Measurements from ENCODE around the gene HOXB4.
"Not testable (repeated sequence)": the region's sequence is repeated elsewhere in the genome, so short reads cannot be mapped to it uniquely, and the experiment has no call there.

The HOXB4 gene

GRCh38 chr17:48546137-48546923, 31.8 kb downstream of the HOXB4 start:
- no peak for DNase-seq

GRCh38 chr17:48545539-48545938, 32.6 kb downstream of the HOXB4 start:
- no peak for DNase-seq

GRCh38 chr17:48545022-48545375, 33.2 kb downstream of the HOXB4 start, which contains the start of gene HOXB2:
Gene HOXB2, minus strand, starts transcription at chr17:48545109. Its CDS starts 198 bp downstream, at chr17:48544911.
- DNase-seq, result no peak

GRCh38 chr17:48544349-48545021, 33.7 kb downstream of the HOXB4 start:
- no peak for DNase-seq

- no peak for DNase-seq
Measured at GRCh38 chr17:48543854-48544348, 34.2 kb downstream of the HOXB4 start.

- no peak for DNase-seq
Measured at GRCh38 chr17:48543107-48543853, 34.9 kb downstream of the HOXB4 start.

- DNase-seq, result no peak
Measured at GRCh38 chr17:48542698-48543106, 35.4 kb downstream of the HOXB4 start.

GRCh38 chr17:48542114-48542656, 36.0 kb downstream of the HOXB4 start:
- no peak for DNase-seq

GRCh38 chr17:48541577-48542113, 36.5 kb downstream of the HOXB4 start:
- DNase-seq, result no peak

- no peak for DNase-seq
Measured at GRCh38 chr17:48541036-48541576, 37.0 kb downstream of the HOXB4 start.

- no peak for DNase-seq
Measured at GRCh38 chr17:48540213-48540612, 37.9 kb downstream of the HOXB4 start.

- DNase-seq, result no peak
Measured at GRCh38 chr17:48539177-48539576, 39.0 kb downstream of the HOXB4 start.

- no peak for DNase-seq
Measured at GRCh38 chr17:48537316-48537715, 40.8 kb downstream of the HOXB4 start.

- not testable (repeated sequence) for DNase-seq
Measured at GRCh38 chr17:48535793-48536559, 42.2 kb downstream of the HOXB4 start.

- DNase-seq, result no peak
Measured at GRCh38 chr17:48532261-48532660, 45.9 kb downstream of the HOXB4 start.

- DNase-seq, result no peak
Measured at GRCh38 chr17:48530887-48531272, 47.3 kb downstream of the HOXB4 start, which contains the start of gene HOXB1. Gene HOXB1, minus strand, starts transcription at chr17:48531011. Its CDS starts 107 bp downstream, at chr17:48530904.

- no peak for DNase-seq
Measured at GRCh38 chr17:48530208-48530886, 47.8 kb downstream of the HOXB4 start.

GRCh38 chr17:48529683-48530009, 48.5 kb downstream of the HOXB4 start:
- no peak for DNase-seq

- DNase-seq, result no peak
Measured at GRCh38 chr17:48528936-48529682, 49.0 kb downstream of the HOXB4 start.

GRCh38 chr17:48528153-48528935, 49.8 kb downstream of the HOXB4 start:
- no peak for DNase-seq

Measured in AML-193 (cell line).